Loucy (cell line): Measurements from ENCODE around the gene ENDOD1.
A peak's percentile ranks its signal among the peaks of the same experiment; 100 is the strongest.

Experiments used
- EZH2phosphoT487 ChIP-seq: fragments of 200-600 bp; IDR thresholded peaks from 2 replicates; pipeline ENCODE4 v1.6.1; 2018; ENCODE audit warnings: antibody characterized with exemption, mild to moderate bottlenecking, moderate library complexity, borderline replicate concordance
- TF ChIP-seq, protein P1 (sequence below): fragments of 200-600 bp; sonication (generic); conservative IDR thresholded peaks from 2 replicates; pipeline ENCODE4 v1.5.1; 2014; ENCODE audit warnings: mild to moderate bottlenecking, antibody characterized with exemption, low read length

DNA sequence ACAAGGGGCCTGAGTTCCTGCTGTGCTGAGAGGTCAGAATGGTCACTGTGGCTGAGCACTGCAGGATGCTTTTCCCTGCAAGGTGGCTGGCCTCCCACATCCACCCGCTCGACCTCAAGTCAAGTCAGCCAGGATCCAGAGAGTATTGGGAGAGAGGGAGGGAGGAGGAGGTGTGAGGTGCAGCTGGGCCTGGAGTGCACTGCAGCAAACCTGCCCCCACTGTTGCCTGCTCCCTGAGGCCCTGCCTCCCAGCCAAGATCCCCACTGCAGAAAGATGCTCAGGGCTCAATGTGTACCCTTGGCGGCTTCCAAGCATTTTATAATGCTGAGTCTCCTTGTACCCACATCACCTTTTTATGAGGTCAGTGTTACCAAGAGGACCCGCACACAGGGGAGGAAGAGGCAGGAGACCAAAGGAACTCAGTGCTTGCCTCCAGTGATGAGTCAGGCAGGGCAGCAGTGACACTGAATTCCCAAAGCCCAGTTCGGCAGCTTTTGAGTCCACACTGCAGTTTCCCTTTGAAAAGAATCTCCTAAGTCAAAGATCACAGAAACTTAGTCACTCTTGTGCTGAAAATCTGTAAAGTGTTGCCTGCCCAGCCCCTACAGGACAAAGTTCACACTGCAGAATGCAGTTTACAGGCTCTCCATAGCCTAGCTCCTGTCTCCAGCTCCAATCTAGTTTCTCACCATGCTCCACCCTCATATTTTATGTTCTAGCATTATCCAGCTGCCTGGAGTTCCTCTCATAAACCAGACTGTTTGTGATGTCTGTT is 3.1 kb downstream of the ENDOD1 start:
- TF ChIP-seq, protein P1, sequence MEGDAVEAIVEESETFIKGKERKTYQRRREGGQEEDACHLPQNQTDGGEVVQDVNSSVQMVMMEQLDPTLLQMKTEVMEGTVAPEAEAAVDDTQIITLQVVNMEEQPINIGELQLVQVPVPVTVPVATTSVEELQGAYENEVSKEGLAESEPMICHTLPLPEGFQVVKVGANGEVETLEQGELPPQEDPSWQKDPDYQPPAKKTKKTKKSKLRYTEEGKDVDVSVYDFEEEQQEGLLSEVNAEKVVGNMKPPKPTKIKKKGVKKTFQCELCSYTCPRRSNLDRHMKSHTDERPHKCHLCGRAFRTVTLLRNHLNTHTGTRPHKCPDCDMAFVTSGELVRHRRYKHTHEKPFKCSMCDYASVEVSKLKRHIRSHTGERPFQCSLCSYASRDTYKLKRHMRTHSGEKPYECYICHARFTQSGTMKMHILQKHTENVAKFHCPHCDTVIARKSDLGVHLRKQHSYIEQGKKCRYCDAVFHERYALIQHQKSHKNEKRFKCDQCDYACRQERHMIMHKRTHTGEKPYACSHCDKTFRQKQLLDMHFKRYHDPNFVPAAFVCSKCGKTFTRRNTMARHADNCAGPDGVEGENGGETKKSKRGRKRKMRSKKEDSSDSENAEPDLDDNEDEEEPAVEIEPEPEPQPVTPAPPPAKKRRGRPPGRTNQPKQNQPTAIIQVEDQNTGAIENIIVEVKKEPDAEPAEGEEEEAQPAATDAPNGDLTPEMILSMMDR = peak; percentile 76
- no peak for TF ChIP-seq EZH2phosphoT487
